GM19324 (cell line): ENCODE results near the gene ABCA13.
"Not testable (repeated sequence)": the region's sequence is repeated elsewhere in the genome, so short reads cannot be mapped to it uniquely, and the experiment has no call there.

Experiments
- ATAC-seq: cut with Tn5 transposase; IDR thresholded peaks from one replicate; pipeline ENCODE4 v1.9.1; 2021; ENCODE audit warnings: mild to moderate bottlenecking, moderate library complexity; ENCODE audit not compliant: unreplicated experiment, low FRiP score

The ABCA13 gene

GRCh38 chr7:48171202-48171601 lies at the start of gene ABCA13:
ABCA13 (plus strand) TSS chr7:48171458; CDS start chr7:48171484, 26 bp downstream.
- no peak for ATAC-seq

GRCh38 chr7:48126037-48126436 lies 45.2 kb upstream of the ABCA13 start:
- ATAC-seq, result no peak

- no peak for ATAC-seq
Measured at GRCh38 chr7:48130658-48131108, 40.6 kb upstream of the ABCA13 start.

GRCh38 chr7:48132792-48133191 lies 38.5 kb upstream of the ABCA13 start:
- no peak for ATAC-seq

GRCh38 chr7:48139459-48139858 lies 31.8 kb upstream of the ABCA13 start:
- no peak for ATAC-seq

- ATAC-seq, result peak; percentile 67
Measured at GRCh38 chr7:48140001-48140681, 31.1 kb upstream of the ABCA13 start.

- no peak for ATAC-seq
Measured at GRCh38 chr7:48141521-48141920, 29.7 kb upstream of the ABCA13 start.

- ATAC-seq, result no peak
Measured at GRCh38 chr7:48144291-48144768, 26.9 kb upstream of the ABCA13 start.

- ATAC-seq, result no peak
Measured at GRCh38 chr7:48147078-48147591, 24.1 kb upstream of the ABCA13 start.

GRCh38 chr7:48147690-48148089 lies 23.6 kb upstream of the ABCA13 start:
- ATAC-seq, result not testable (repeated sequence)

GRCh38 chr7:48148311-48148710 lies 22.9 kb upstream of the ABCA13 start:
- no peak for ATAC-seq

- no peak for ATAC-seq
Measured at GRCh38 chr7:48149058-48149457, 22.2 kb upstream of the ABCA13 start.

GRCh38 chr7:48150086-48150485 lies 21.2 kb upstream of the ABCA13 start:
- ATAC-seq, result no peak

GRCh38 chr7:48154792-48155413 lies 16.4 kb upstream of the ABCA13 start:
- ATAC-seq, result peak; percentile 56

GRCh38 chr7:48158404-48158803 lies 12.9 kb upstream of the ABCA13 start:
- ATAC-seq, result no peak

GRCh38 chr7:48161407-48162125 lies 9.7 kb upstream of the ABCA13 start:
- ATAC-seq, result no peak

GRCh38 chr7:48165157-48165556 lies 6.1 kb upstream of the ABCA13 start:
- no peak for ATAC-seq

GRCh38 chr7:48168159-48168558 lies 3.1 kb upstream of the ABCA13 start:
- ATAC-seq, result no peak

- no peak for ATAC-seq
Measured at GRCh38 chr7:48170506-48170905, 752 bp upstream of the ABCA13 start.

GRCh38 chr7:48173313-48173712 lies 2.1 kb downstream of the ABCA13 start:
- ATAC-seq, result no peak

- no peak for ATAC-seq
Measured at GRCh38 chr7:48173756-48174382, 2.6 kb downstream of the ABCA13 start.
